NCI-H128 (cell line): ENCODE results near the gene CTIF.

Experiments used
- DNase-seq: peaks from one replicate; lab custom pipeline; 2025; ENCODE audit not compliant: unreplicated experiment; lab: John Stamatoyannopoulos, UW

The CTIF gene

DNA sequence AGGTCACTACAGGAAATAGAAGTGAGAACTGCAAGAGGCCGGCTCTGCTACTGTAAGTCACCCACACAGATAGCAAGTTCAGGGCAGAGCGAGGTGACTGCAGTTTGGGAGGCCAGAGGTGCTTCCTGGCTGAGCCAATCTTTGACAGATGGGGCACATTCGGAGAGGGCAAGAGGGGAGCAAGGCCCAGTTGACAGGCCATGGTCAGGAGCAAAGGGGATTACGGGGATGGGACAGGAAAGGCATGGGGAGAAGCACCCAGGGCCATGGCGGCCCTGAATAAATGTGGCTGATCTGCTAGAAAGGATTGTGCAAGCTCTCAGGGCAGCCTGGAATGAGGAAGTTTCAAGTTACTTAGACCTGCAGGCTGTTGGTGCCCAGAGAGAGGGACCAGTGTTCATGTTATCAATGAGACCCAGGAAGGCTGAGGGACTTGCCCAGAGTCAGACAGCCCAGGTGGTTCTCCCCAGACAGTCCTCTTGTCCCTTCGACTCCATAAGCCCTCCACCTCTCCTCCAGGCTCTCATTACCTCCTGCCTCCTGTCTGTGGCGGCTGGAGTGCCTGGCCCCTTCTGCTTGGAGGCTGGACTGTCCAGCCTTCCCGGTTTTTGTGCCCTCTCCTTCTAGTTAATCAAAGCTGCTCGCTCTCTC, 123.3 kb downstream of the CTIF start:
- DNase-seq = no peak

DNA sequence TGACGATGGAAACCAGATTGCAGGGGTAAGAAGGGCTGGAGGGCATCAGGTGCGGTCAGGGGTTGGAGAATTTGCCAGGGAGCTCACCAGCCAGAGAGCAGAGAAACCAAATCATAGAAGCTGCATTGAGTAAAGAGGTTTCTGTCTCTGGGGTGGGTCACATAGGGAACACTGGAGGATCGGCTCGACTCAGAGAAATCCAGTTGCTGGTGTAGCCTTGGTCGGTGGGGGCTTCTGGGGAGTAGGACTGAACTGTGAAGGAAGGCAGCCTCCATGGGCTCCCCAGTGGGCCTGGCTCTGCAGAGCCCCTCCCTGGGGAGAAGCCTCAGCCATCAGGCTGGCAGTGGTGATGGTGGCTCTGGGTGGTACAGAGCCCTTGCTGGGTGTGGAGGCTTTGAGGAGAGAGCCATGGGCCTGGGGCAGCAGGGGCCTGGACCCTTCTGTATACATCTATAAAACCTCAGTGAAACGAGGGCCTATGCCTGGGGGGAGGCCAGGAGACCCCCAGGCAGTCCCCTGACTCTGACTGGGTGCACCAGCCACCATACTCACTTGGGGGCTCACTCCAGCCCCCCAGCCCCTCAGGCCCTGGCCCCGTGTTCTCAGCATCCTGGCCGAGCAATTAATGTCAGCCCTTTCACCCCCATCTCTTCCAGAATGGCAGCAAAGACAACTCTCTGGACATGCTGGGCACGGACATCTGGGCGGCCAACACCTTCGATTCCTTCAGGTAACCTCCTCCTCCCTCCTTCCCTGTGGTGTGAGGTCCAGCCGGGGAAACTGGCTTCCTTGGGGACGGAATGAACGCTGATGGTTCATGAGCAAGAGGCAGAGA, 124.5 kb downstream of the CTIF start:
- no peak for DNase-seq

DNA sequence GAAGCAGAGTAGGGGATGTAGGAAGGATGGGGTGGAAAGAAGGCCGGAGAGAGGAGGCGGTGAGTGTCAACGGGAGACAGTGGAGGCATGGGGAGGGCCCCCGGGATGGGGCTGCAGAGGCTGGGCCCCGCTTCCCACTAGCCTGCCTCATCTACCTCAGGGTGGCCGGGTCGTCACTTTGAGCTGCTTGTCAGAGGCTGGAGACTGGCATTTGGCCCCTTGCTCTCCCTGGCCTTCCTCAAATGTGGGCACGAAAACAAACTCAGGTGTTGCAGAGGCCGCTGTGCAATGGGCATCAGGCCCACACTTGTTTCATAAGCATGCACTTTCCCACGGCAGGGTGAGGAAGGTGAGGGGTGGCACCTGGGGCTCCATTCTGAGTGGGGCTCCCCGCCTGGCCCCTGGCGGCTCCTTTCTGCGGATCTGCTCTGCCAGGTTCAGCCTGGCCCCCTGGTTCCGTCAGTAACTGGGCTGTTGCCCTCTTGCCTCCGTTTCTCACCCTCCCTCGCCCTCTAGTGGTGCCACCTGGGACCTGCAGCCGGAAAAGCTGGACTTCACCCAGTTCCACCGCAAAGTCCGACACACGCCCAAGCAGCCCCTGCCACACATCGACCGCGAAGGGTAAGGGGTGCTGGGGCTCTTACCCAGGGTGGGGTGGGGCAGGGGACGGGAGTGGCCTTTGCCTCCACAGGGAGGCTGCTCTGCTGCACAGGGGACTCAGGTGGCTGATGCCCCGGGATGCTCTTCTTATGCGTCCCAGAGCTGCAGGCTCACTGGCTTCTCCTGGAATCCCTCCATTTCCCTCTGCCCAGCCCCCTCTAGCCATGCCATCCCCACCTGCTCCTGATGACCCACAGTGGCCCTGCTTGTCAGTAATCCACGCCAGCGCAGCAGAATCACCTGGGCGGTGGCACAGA, 125.4 kb downstream of the CTIF start:
- no peak for DNase-seq

DNA sequence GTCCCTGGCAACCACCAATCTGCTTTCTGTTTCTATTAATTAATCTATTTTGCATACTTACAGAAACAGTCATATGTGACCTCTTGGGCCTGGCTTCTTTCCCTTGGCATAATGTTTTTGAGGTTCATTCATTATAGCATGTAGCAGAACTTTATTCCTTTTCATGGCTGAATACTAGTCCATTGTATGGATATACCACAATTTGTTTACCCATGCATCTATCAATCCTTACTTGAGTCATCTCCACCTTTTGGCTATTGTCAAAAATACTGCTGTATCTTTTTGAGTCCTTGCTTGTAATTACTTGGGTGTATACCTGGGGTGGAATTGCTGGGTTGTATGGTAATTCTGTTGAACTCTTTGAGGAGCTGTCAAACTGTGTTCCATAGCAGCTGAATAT, 126.8 kb downstream of the CTIF start:
- no peak for DNase-seq

DNA sequence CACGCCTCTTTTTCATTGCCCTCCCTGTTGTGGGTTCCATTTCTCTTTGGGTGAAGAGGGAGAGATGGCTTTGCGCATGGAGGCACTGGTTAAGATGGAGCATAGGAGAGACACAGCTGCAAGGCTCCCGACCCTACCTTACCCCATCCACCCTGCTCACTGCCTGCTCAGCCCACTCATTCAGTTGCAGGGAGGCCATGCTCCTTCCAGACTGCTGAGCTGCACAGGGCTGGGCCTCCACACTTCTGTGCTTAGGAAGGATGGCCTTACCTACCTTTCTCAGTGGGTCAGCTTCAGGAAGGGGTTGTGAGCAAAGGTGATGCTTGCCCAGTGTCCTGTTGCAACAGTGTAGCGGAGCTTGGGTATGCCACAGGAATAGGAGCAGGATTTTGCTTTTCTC, 127.8 kb downstream of the CTIF start:
- DNase-seq = no peak

DNA sequence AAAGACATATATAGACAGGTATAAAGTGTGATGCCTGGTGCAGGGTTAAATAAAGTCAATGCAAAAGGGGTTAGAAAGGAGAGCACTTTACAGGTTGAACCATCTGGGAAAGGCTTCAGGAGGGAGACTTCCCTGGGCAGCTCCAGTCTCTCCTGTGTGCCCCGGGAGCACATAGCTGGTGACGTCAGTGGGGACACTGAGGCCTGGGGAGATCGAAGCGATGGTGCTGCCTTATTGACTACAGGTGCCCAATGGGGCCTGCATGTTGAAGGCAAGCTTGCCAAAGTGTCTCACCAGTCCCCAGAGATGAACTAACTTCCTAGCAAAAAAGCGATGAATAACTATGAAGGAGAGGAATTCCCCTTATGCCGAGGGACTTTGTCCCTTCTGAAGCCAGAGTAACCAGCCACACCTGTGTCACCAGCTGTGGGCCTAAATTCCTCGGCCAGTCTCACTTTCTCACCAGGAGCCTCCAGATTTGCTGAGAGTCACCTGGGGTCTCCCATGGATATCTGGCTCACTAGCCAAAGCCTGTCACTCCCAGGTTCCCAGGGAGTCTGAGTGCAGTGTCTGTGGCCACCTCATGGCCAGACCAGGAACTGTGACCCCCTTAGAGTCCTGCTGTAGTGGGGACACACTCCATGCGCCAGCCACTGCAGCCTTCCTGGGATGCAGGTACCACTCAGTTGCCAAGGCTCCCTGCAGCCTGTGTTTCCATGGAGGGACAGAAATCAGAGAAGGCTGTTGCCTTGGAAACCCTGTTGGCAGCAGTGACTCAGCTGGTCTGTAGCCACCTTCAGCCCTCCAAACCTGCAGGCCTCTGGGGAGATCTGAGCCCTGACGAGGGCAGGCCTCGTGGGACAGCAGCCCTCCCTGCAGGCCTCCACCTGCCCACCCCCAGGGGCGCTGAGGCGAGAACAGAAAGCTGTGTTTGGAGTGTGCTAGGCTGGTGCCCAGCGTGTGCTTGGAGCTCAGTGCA, 128.7 kb downstream of the CTIF start:
- peak; percentile 60 for DNase-seq

DNA sequence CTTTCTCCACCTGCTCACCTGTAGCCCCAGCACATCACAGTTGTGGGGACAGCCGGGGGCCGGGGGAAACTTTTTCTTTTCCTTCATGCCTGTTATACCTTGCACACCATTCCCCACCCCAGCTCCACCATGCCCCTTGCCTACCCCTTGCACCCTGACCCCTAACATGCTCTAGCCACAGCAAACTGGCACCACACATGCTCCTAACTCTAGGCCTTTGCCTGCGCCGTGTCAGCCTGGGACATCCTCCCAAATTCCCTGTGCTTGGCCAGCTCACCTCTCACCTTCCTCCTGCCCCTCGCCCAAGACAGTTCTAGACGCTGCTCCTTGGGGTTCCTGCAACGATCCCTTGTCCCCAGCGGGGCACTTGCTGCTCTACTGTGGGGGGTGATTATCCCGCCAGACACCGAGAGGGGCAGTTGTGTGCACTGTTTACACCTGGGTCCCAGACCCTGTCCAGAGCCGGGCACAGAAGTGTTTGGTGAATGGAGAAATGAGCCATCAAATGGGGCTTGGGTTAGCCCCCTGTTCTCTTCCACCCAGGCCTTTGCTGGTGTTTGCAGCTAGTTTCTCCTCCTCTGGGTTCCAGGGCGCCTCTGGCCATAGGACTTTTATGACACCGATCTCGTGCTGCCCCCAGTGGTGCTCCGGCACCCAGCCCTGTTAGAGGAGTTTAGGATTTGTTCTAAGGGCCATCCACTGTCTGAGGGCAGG, 129.8 kb downstream of the CTIF start:
- DNase-seq = no peak

DNA sequence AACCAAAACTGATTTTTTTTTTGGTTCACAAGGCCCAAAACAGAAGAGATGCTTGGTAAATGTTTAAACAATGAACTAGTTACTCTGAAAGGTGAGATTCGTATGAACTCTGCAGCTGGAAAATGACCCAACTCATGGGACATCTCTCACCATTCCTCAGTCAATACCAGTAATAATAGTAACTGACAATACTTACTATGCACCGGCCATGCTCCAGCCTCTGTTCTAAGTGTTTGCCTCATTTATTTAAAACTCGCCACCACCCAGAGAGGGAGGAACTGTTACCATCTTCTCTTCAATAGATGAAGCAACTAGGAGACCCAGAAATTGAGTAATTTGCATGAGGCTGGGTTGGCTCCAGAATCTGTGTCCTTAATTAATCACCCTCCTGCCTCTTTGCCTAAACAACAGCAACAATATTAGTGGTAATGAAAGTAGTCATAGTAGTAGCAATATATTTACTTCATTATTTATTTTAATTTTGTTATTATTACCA, 130.4 kb downstream of the CTIF start:
- DNase-seq = no peak

DNA sequence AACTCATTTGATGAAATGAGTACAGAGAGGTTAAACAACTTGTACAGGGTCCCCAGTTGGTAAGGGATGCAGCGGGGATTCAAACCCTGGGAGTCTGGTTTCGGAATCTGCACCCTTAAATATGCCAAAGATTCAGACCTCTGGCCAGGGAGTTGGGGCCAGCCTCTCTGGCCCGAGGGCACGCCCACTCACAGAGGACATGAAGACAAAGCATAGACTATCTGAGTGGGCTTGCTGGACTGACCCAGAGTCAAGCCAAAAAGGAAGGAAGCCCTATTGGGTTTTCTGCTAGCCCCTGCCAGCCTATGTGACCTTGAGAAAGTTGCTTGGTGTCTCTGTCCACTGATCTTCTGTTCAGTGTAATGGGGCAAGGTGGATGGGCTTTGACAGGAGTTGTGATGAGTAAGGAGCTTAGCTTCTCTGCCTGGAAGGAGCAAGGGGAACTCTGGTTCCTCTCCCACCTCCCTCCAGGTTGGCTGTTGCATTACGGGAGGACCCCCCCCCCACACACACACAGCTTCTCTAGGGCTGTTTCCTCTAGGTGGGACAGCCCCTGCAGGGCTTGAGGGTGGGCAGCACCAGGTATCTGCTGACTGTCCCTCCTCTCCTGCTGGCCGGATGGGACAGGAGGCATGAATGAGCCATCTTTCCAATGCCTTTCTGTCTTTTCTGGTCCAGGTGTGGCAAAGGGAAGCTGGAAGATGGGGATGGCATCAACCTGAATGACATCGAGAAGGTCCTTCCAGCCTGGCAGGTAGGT, 131.3 kb downstream of the CTIF start:
- DNase-seq = no peak

DNA sequence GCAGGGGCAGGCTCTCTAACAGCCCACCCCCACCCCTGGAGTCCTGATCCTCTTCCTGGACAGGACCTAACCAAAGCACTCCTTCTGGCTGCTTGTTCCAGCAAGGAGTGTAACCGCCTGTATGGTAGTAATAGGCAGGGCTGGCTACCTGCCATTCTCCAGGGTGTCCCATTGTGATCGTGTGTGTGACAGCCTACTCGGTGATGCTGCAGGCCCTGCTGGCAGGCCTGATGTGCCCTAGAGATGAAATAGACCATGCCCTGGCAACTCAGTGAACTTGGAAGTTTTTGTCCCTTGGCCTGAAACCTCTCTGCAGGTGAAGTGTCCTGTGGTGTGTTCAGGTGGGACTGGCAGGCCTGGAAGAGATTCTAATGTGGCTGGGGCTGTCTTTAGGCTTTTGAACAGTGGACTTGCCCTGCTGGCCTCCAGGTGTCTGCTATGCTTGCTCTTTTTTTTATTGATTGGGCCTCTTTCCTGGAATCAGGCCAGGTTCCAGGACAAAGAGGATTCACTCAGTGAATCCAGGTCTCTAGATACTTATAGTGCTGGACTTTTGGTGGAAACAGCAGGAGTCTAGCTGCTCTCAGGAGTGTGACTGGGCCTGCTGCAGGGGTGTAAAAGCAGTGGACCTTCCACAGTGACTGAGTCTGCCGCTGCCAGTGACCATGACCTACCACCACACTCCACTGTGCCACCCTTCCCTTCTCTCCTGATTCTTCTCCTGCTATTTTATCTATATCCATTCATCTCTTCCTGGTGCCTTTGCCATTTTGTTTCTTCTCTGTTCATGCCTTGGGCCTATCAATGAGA, 132.1 kb downstream of the CTIF start:
- no peak for DNase-seq

DNA sequence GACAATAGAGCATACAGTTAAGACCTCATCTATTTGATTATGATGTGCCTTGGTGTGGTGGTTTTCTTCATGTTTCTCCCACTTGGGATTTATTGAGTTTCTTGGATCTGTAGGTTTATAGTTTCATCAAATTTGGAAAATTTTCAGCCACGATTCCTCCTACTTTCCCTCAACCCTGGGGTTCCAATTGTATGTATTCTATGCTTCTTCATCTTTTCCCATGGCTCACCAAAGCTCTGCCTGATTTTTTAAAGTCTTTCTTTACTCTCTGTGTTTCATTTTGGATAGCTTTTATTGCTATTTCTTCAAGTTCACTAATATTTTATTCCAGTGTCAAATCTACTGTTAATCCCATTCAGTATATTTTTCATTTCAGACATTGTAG, 132.7 kb downstream of the CTIF start:
- DNase-seq = no peak

DNA sequence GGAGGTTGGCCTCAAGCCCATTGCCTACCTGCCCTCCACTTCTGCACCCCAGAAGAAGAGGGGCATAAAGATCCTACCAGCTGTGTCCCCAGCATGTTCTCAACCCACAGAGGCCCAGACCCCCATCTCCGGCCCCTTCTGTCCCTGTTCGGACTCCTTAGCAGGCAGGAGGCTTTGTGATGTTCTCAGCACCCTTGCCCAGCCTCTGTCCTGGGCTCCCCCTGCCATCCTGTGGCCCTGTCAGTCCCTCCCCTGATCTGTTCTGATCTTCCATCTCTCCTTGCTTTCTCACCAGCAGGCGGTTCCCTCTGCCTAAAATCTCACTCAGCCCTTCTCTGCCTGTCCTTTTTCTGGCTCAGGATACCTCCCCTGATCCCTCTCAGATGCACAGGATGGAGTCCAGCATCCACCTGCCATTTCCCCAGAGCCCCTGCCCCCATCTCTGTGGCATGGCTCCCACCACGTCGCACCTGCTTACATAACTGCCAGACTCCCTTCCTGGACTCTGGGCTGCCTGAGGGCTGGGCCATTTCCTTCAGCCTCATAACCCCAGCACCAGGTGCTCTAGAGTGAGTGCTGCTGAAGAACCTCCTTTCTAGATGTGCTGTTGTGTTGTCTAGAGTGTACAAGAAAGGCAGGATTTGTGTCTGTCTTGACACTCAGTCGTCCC, 134.0 kb downstream of the CTIF start:
- DNase-seq = no peak

DNA sequence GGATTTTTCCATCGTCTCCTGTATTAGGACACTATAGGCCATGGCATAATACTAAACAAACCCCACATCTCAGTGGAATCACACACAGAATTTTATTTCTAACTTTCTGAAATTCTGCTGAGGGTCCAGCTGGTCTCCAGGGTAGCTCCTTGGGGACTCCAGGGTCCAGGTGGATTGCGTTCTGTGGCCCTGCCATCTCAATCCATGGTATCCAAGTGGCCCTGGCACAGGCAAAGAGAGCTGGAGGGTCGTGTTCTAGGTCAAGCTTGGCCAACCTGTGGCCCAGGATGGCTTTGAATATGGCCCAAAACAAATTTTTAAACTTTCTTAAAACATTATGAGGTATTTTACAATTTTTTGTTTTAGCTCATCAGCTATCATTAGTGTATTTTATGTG, 134.6 kb downstream of the CTIF start:
- no peak for DNase-seq

DNA sequence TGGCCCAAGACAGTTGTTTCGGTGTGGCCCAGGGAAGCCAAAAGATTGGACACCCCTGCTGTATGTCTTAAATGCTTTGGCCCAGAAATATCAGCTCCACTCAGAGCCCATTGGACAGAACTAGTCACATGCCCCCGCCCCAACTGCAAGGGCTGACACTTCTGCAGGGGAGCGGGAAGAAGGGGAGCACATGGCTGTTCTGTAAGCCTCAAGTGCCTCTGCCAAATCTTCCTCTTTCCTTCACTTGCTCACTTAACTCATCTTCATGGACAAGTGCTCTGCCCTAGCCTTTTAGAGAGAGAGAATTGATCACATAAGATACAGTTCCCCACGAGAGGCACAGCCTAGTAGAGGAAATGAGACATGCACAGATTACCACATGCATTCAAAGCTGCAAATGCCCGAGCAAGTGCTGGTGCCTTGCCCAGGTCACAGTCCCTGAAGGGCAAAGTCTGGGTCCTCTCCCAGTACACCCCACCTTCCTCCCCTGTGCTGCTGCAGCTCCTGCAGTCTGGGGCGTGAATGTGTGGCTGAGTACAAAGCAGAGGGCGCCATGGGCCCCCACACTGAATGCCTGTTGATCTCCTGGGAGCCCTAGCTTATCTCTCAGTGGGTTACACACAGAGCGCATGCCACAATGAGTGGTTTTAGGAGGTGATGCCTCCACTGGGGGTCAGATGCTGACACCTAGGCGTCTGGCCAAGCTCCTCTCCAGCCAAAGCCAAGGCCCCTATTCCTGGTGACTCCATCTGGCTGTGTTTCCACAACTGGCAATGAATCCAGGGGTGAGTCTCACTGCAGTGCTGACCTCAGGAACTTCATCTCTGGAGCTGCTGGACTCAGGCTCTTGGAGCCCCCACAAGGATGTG, 135.3 kb downstream of the CTIF start:
- DNase-seq = no peak

DNA sequence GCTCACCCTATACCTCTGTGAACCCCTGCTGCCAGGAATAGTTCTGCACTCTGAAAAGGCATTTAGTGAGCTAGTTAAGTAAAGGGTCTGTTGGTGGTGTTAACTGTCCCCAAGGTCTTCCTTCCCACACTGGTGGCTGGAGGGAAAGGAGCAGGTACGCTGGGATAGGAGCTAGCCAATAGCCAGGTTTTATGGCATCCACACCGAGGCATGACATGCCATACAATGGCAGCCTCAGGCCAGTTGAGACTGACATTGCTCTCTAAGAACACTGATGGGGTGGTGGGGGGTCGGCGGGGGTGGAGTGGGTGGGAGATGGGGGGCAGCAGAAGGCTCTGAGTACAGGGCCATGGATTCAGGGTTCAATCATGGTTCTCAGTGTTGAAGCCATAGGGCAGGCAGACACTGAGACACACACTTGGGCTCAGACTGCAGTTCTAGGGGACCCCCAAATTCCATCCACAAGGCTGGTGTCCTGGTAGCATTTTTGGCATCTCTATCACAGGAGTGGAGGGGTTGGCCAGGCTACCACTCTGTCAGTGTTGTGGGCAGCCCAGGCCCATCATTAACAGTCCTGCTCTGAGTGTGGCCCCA, 136.0 kb downstream of the CTIF start:
- DNase-seq = no peak

DNA sequence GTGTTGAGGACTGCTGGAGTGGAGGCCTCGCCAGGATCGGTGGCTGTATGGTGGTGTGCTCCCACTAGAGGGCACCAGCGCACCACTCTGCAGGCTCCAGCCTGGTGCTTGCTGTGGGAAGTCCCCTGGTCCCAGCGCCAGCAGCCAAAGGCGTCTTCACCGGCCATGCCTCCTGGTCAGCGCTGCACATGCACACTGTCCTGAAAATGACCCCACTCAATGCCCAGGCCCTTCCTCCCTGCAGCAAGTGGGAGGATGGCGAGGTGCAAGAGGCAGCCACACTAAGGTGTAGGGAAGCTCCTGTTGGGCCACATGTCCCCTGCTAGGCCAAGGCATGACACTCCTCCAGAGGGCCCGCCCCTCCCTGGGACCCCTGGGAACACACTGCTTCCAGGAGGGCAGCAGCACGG, 136.5 kb downstream of the CTIF start:
- peak; percentile 60 for DNase-seq
